ENCODE measurements around the gene COL15A1.

COL15A1 gene

DNA sequence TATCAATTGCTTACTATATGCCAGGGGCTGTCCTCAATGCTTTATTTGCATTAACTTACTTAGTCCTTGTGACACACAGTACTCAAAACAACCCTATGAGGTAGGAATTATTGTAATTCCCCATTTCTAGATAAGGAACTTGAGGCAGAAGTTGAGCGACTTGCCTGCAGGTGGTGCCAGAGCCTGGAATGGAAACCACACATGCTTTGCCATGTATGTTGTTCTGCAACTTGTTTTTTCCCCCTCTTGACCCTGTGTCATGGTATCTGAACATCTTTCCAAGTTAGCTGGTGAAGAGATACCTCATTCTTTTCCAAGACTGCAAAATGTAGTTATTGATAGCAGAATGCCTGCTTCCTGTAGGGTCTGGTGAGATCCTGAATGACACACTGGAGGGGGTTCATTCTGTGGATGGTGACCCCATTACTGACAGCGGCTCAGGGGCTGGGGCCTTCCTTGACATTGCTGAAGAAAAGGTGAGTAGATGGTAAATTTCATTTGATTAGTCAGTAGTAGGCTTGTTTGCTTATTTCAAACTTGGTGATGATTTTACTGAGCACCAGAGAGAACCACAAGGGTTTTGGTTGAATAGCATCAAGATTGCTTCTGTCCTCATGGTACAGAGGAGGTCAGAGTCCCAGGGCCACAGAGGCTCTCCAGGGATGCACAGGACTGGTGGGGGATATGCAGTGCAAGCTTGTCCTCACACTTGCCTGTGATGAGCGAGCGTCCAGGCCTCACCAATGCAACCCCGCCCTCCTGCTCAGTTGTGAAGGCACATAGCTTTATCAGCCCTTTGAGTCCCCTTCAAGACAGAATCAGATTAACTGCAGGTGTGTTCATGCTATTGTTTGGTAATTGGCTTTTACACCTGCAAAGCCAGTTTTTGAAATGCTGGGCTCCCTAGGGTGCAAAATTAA, 57.0 kb downstream of the COL15A1 start:
- TF ChIP-seq, protein P1, sequence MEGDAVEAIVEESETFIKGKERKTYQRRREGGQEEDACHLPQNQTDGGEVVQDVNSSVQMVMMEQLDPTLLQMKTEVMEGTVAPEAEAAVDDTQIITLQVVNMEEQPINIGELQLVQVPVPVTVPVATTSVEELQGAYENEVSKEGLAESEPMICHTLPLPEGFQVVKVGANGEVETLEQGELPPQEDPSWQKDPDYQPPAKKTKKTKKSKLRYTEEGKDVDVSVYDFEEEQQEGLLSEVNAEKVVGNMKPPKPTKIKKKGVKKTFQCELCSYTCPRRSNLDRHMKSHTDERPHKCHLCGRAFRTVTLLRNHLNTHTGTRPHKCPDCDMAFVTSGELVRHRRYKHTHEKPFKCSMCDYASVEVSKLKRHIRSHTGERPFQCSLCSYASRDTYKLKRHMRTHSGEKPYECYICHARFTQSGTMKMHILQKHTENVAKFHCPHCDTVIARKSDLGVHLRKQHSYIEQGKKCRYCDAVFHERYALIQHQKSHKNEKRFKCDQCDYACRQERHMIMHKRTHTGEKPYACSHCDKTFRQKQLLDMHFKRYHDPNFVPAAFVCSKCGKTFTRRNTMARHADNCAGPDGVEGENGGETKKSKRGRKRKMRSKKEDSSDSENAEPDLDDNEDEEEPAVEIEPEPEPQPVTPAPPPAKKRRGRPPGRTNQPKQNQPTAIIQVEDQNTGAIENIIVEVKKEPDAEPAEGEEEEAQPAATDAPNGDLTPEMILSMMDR (IDR thresholded peaks at IDR 0.05; ENCODE audit: low read depth, low read length, missing control alignments), result peak; percentile 77

DNA sequence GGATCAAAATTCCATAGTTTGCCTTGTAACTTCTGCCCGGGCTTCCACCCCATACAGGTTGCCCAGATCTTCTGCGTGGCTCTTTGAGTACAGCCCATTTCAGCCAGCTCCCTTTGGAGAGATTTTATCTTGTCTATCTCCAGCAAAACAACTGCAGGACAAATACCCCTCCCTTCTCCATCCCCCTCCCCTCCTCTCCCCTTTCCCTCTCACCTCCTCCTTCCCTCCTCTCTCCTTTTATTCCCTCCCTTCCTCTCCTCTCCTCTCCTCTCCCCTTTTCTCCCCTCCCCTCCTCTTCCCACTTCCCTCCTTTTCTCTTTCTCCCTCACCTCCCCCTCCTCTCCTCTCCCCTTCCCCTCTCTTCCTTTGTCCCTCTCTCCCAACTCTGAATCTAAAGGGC, 58.2 kb downstream of the COL15A1 start:
- TF ChIP-seq, protein P1 (IDR thresholded peaks at IDR 0.05; ENCODE audit: low read depth, low read length, missing control alignments), result no peak
- no peak overlapping the region for H3K4me3 ChIP-seq (ENCODE audit: low read depth, low read length)
- no peak for DNase-seq (ENCODE audit: low read depth)

More for the DNA sequence above, 57.0 kb downstream of the COL15A1 start:
- H3K4me3 ChIP-seq (ENCODE audit: low read depth, low read length), result no peak overlapping the region
- peak; percentile 35 for DNase-seq (ENCODE audit: low read depth)

DNA sequence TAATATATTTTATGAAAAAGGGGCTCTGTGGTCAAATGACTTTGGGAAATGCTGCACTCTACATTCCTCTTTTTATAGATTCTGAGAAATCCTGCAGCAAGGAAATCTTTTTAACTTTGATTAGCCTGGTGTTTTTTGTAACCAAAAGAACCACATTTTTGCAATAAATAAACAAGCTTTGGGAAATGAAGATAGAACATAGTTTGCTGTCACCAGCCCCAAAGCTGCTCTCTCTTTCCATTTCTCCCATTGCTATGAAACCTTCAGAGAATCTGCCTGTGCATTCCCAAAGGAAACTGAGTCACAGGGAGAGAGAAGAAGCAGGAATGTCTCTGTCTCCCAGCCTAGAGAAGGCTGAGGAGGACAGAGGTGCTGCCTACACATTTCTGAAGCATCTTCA, 59.0 kb downstream of the COL15A1 start:
- no peak for DNase-seq (ENCODE audit: low read depth)
- H3K4me3 ChIP-seq (ENCODE audit: low read depth, low read length), result no peak overlapping the region
- TF ChIP-seq, protein P1 (IDR thresholded peaks at IDR 0.05; ENCODE audit: low read depth, low read length, missing control alignments), result no peak

DNA sequence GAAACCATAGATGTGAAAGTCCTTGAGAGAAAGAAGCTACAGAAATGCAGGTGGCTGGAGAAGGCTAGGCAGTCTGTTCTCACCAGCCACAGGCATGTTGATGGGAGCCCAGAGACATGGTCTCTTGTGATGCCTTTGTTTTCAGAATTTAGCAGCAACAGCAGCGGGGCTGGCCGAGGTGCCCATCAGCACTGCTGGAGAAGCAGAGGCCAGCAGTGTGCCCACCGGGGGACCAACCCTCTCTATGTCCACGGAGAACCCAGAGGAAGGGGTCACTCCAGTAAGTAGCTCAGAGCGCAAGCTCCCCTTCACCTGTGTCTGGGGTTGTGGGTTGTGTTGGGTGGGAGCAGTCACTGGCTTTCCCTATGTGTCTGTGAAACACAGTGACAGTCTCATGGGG, 59.6 kb downstream of the COL15A1 start:
- H3K4me3 ChIP-seq (ENCODE audit: low read depth, low read length), result no peak overlapping the region
- no peak for DNase-seq (ENCODE audit: low read depth)
- TF ChIP-seq, protein P1 (IDR thresholded peaks at IDR 0.05; ENCODE audit: low read depth, low read length, missing control alignments), result no peak

DNA sequence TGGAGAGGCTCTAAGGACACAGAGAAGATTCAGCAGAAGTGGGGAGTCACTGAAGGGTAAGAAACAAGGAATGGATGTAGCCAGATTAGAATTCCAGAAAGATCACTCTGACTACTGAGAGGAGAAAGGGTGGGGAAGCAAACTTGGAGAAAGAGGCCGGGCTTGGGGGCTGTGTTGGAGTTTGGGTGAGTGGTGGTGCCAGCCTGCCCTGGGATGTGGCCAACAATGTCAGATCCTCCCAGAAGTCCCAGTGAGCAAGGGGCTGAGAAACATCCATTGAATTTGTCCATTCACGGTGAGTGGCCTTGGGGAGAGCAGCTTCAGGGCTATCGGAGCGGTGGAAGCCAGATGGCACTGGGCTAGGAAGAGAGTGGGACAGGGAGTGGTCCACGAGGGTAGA, 60.4 kb downstream of the COL15A1 start:
- TF ChIP-seq, protein P1 (IDR thresholded peaks at IDR 0.05; ENCODE audit: low read depth, low read length, missing control alignments), result no peak
- H3K4me3 ChIP-seq (ENCODE audit: low read depth, low read length), result no peak overlapping the region
- DNase-seq (ENCODE audit: low read depth), result no peak

DNA sequence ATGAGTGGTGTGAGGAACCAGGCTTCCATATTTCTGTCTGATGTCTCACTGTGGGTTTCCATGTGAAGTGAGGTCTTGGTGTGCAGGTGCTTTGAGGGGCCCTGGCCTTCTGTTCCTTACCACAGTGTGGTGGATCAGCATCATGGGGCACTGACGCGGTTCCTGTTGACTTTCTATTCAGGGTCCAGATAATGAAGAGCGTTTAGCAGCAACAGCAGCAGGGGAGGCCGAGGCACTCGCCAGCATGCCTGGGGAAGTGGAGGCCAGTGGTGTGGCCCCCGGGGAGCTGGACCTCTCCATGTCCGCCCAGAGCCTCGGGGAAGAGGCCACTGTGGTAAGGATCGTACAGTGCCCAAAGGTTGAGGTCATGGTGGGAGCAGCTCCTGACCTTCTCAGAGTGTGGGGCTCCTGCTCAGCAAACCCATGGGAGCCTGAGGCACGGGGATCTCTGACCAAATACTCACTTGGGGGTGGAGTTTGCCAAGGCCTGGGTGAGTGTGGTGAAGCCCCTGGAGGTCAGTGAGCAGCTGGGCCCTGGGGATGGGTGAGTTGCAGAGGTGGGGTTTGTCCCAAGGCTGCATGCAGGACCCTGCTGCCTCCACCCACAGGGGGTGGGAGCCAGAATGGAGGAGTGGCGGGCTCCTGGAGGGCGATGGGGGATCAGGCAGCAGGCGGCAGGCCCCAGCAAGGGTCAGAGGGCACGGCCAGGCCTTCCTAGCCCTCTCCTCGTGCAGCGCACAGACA, 61.2 kb downstream of the COL15A1 start:
- TF ChIP-seq, protein P1 (IDR thresholded peaks at IDR 0.05; ENCODE audit: low read depth, low read length, missing control alignments), result no peak
- no peak overlapping the region for H3K4me3 ChIP-seq (ENCODE audit: low read depth, low read length)

More for the DNA sequence above, 61.2 kb downstream of the COL15A1 start:
- no peak for DNase-seq (ENCODE audit: low read depth)

Data from GM12864 (cell line).